ENCODE measurements around the gene KDM1A.
A peak's percentile ranks its signal among the peaks of the same experiment; 100 is the strongest.

Gene KDM1A

DNA sequence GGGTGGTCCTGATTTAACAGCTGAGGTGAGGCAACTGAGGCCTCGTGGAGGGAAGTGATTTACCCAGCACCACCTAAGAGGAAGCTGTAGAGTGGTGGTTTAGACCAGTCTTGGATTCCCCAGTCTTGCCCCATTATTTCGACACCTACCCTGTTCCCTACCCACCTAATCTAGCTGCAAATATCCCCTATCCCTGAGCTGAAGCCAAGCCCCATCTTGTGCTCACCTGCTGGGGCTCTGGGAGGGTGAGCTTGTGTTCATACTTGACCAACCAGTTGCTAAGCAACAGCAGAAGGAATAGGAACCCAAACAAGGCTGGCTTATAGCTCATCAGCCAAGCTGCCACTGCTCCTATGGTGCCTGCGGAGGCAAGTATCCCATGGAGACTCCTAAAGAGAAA lies 5.6 kb upstream of the KDM1A start:
- DNase-seq (ENCODE audit: low spot score) = no peak

DNA sequence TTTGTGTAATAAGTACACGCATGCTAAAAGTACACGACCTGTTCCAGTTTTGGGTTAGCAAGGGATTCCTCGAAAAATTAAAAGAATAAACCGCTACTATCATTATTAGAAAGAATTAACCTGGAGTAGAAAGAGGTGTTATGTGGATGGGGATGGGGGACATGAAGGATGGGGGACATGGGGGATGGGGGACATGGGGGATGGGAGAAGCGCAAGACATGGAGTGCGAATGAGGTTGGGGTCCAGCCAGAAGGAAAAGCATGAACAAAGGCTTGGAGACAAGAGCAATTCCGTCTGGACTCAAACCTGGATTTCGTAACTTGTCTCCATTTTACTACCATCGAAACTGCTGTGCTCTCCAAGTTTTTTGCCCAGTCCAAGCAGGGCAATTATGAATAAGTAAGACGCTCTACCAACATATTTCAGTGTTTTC lies 591 bp upstream of the KDM1A start:
- DNase-seq (ENCODE audit: low spot score) = no peak

- DNase-seq (ENCODE audit: low spot score) = peak; percentile 25
These were observed 776 bp downstream of the KDM1A start for GRCh38 chr1:23019863-23020625.

GRCh38 chr1:23020706-23021405 lies 1.6 kb downstream of the KDM1A start:
- DNase-seq (ENCODE audit: low spot score) = peak; percentile 12

- DNase-seq (ENCODE audit: low spot score) = no peak
These were observed 2.6 kb downstream of the KDM1A start for GRCh38 chr1:23021834-23022233.

DNA sequence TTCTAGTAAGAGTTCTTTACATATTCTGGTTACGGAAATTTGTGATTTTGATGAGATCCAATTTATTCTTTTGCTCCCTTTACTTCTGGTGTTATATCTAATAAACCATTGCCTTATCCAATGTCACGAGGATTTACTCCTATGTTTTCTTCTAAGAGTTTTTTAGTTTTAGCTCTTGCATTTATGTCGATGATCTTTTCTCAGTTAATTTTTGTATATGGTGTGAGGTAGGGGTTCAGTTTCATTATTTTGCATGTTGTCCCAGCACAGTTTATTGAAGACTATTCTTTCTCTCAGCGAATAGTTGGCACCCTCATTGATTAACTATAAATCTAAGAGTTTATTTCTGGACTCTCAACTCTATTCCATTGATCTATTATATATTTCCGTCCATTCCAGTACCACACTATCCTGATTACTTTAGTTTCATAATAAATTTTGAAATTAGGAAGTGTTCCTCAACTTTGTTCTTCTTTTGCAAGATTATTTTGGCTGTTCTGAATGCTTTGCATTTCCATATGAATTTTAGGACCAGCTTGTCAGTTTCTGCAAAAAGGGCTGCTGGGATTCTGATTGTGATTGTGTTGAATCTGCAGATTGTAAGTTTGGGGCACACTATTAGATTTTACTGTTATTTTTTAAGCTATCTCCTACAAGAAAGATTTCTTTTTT lies 4.0 kb downstream of the KDM1A start:
- no peak for DNase-seq (ENCODE audit: low spot score)

DNA sequence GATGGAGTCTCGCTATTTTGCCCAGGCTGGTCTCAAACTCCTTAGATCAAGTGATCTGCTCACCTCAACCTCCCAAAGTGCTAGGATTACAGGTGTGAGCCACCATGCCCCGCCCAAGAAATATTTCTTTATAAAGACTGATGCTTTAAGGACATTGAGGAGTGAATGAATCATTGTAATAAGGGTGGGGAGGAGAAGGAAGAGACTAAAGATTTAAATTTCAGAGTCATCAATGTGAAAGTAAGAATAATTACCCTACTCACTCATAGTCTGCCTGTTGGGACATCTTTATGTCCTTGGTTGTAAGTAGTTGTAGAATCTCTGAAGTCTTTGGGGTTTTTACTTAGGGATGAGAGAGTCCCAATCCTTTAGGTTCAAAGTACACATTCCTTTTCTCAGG lies 7.3 kb downstream of the KDM1A start:
- peak; percentile 38 for DNase-seq (ENCODE audit: low spot score)

DNA sequence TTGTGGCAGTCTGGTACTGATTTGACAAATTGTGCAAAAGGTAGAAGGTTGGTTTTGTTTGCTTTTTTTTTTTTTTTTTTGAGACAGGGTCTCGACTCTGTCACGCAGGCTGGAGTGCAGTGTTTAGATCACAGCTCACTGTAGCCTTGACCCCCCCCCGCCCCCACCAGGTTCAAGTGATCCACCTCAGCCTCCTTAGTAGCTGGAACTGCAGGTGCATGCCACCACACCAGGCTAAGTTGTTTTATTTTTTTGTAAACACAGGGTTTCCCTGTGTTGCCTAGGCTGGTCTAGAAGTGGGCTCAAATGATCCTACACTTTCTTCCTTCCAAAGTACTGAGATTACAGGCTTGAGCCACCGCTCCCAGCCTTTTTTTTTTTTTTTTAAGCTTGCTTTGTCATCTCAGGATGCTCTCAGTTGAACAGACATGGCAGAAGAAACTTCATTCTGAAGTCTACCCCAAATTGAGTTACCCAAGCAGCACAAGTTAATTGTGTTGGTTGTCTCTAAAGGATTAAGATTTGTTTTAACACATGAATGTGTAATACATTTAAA lies 8.2 kb downstream of the KDM1A start:
- no peak for DNase-seq (ENCODE audit: low spot score)

DNA sequence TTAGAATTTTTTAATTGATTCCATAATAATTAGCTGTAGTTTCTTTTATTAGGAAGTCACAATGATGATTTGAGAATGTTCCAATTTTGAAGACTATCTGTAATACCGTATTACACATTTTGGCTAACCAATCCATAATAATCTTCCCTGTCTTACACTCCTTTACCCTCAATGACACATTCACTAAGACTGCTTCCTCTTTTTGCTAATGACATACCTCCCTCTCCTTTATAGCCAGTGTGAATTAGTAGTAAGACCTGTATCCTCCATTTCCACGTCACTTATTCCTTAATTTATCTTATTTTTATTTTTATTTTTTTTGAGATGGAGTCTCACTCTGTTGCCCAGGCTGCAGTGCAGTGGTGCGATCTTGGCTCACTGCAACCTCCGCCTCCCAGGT lies 10.1 kb downstream of the KDM1A start:
- no peak for DNase-seq (ENCODE audit: low spot score)

GRCh38 chr1:23035823-23036452 lies 16.7 kb downstream of the KDM1A start:
- DNase-seq (ENCODE audit: low spot score) = no peak

GRCh38 chr1:23037081-23037740 lies 17.9 kb downstream of the KDM1A start:
- no peak for DNase-seq (ENCODE audit: low spot score)

DNA sequence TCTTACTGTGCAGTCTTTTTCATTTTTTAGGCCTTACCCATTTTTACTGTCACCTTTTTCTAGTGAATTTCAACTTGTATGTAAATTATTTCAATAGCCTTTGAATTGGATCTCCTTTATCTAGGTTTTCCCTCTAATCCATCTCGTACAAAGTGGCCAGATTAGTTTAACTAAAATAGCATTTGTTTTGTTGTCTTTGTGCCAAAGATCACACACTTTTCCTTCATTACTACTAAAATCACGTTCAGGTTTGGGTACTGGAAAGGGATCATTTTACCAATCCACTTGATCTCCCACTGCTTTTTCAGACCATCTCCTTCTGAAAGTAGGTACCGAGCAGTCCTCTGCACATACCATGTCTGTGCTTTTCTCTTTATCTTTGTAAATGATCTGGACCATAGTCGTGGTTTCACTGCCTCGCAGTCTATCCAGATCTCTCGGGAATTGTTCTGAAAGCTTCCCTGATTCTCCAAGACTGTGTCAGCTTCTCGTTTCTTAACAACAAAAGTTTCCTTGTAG lies 20.1 kb downstream of the KDM1A start:
- no peak for DNase-seq (ENCODE audit: low spot score)

DNA sequence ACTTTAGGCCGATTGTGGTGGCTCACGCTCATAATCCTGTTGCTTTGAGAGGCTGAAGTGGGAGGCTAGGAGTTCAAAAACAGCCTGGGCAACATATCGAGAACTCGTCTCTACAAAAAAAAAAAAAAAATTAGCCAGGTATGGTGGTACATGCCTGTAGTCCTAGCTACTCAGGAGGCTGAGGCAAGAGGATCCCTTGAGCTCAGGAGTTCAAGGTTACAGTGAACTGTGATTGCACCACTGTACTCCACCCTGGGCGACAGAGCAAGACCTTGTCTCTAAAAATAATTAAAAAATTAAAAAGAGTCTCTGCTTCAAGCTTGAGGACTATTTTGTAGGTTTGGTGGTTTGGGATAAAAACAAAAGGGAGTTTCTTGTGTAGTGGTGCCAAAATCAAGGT lies 21.2 kb downstream of the KDM1A start:
- DNase-seq (ENCODE audit: low spot score) = no peak

DNA sequence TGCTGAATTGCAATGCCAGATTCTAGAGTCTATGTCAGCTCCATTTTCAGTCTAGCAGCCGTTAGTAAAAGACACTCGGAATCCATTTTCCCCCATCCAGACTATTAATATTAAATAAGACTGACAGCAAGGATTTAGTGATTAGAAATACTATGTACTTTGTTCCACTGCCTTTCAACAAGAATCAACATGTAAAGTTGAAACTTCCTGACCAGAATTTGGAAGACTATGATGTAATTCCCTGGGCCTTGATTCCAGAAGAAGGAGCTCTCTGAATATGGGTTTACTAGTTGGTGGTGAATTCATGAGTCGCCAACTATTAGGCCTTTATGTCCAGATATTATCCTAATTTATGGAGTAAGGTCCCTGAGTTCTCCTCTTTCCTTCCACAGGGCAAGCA lies 24.8 kb downstream of the KDM1A start:
- DNase-seq (ENCODE audit: low spot score) = no peak

- no peak for DNase-seq (ENCODE audit: low spot score)
These were observed 30.9 kb downstream of the KDM1A start for GRCh38 chr1:23050201-23050600.

DNA sequence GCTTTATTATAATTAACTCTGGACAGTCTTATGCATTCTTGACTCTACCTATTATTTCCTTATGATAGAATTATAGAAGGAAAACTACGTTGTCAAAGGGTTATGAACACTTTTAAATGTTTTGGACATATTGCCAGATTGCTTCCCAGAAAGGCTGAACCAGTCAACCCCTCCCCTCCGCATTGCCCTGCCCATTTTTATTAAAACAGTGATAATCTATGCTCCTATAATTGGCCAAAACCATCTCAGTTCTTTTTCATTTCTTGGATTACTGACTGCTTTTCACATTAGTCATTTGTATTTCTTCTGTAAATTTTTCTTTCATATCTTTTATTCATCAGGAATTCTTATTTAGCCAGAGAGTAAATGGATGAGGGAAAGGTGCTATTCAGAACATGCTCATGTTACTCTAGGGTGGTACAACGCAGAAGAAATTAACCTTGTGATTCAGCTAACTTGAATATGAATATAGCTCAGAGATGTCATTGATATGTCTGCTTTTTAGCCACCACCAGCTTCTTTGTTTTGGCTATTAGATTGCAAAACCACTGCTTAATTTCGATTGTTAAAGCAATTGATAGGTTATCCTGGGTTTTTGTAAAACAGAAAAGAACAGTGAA lies 32.1 kb downstream of the KDM1A start:
- DNase-seq (ENCODE audit: low spot score) = no peak

DNA sequence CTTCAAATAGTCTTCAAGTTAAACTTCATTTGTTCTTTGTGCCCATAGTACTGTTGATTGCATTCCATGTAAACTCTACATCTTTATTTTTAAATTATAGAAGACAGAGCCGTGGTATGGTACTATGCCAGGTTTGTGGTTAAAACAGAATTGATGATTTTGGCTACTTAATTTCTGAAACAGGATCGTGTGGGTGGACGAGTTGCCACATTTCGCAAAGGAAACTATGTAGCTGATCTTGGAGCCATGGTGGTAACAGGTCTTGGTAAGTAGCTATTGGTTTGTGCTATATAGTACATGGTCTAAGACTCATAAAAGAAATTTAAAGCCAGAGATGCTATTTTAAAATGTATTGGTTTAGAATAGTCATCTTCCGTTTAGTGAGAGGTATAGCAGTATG lies 38.0 kb downstream of the KDM1A start:
- no peak for DNase-seq (ENCODE audit: low spot score)

DNA sequence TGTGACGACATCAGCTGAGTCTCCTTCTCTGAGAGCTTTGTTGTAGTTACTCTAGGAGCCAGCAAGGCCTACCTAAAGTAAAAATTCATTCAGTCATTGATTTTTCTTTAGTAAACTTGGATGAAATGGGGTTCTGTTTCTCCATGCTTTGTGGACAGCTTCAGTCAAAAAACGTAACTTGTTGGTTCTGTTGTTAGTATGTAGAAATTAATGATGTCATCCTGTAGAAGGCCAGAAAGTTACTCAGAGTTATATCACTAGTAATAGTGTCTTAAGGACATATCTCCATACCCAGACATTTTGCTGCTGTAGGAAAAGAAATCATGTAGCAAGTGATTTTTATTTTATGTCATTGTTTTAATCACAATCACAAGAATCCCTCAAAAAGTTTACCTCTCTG lies 43.0 kb downstream of the KDM1A start:
- no peak for DNase-seq (ENCODE audit: low spot score)

- DNase-seq (ENCODE audit: low spot score) = no peak
These were observed 46.1 kb downstream of the KDM1A start for GRCh38 chr1:23065385-23065784.

DNA sequence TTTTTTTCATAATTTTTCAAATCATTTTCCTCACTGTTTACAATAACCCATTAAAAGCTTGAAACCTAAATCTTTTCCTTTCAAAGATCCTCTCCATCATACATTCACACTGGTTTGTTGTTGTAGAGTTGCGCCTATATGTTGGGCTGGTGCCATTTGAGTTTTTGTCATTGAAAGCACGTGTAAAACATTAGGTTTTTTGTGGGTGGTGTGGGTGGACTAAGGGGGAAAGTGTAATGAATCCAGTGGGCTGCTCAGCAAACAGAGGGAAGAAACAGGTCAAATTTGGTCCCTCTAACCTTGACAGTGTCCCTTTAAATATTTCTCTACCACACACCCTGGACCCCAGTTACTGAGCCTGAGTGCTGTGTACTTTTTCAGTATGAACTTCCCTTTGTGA lies 46.8 kb downstream of the KDM1A start:
- DNase-seq (ENCODE audit: low spot score) = no peak

GRCh38 chr1:23069149-23069548 lies 49.9 kb downstream of the KDM1A start:
- no peak for DNase-seq (ENCODE audit: low spot score)

Measured in LoVo (cell line).